A673 (cell line): ENCODE results near the gene TPGS1. TPM values are rescaled to one million over a fixed set of nuclear protein-coding genes. Genes with fewer than 3 reads are reported as not detected.

Experiments
- BruUV-seq: library from RNA; stranded (reverse); fragments of 400-500 nt; replicated peaks from 2 replicates; lab custom pipeline; 2021; lab: Mats Ljungman, UMichigan
- CTCF ChIA-PET: fragments of 300-600 bp; sonication (Branson Sonifier 250); formaldehyde crosslinking; loops from one replicate; lab custom pipeline; 2022; ENCODE audit warnings: antibody characterized with exemption; lab: Charles Lee
- POLR2A ChIA-PET: fragments of 300-600 bp; sonication (Branson Sonifier 250); formaldehyde crosslinking; loops from one replicate; lab custom pipeline; 2022; ENCODE audit warnings: antibody characterized with exemption; ENCODE audit not compliant: low non-redundant PET; lab: Charles Lee
- DNase-seq: peaks from one replicate; pipeline ENCODE4 v3.0.0-alpha.2; 2015; ENCODE audit warnings: low spot score
- H3K27ac ChIP-seq: fragments of 200-600 bp; sonication (generic); 2 replicates; pipeline ENCODE4 v1.5.1; 2016; ENCODE audit warnings: mixed run types, low read depth, mild to moderate bottlenecking, mixed read lengths, antibody characterized with exemption, low read length; ENCODE audit not compliant: poor library complexity, severe bottlenecking
- H3K27me3 ChIP-seq: fragments of 200-600 bp; sonication (generic); replicated peaks from 2 replicates; pipeline ENCODE4 v1.6.1; 2017; ENCODE audit warnings: mixed run types, low read depth, mild to moderate bottlenecking, mixed read lengths, antibody characterized with exemption, low read length; ENCODE audit not compliant: insufficient read depth, poor library complexity
- H3K36me3 ChIP-seq: fragments of 200-600 bp; sonication (generic); 2 replicates; pipeline ENCODE4 v1.6.1; 2016; ENCODE audit warnings: mixed run types, mild to moderate bottlenecking, mixed read lengths, antibody characterized with exemption, low read length; ENCODE audit not compliant: insufficient read depth, poor library complexity, severe bottlenecking
- H3K4me1 ChIP-seq: fragments of 200-600 bp; sonication (generic); 2 replicates; pipeline ENCODE4 v1.6.1; 2017; ENCODE audit warnings: mixed run types, mild to moderate bottlenecking, mixed read lengths, antibody characterized with exemption, low read length; ENCODE audit not compliant: insufficient read depth, poor library complexity, severe bottlenecking
- H3K4me3 ChIP-seq: fragments of 200-600 bp; sonication (generic); 2 replicates; pipeline ENCODE4 v1.5.1; 2016; ENCODE audit warnings: low read depth, mixed run types, mild to moderate bottlenecking, mixed read lengths, low read length; ENCODE audit not compliant: poor library complexity, severe bottlenecking
- H3K9me3 ChIP-seq: fragments of 200-600 bp; sonication (generic); 2 replicates; pipeline ENCODE4 v1.6.1; 2016; ENCODE audit warnings: mixed run types, low read depth, mild to moderate bottlenecking, mixed read lengths, antibody characterized with exemption, low read length; ENCODE audit not compliant: poor library complexity, severe bottlenecking
- EZH2 ChIP-seq: fragments of 200-600 bp; sonication (generic); IDR thresholded peaks from 2 replicates; pipeline ENCODE4 v1.6.1; 2017; ENCODE audit warnings: borderline replicate concordance, low read depth, mild to moderate bottlenecking, mixed read lengths, antibody characterized with exemption, low read length; ENCODE audit not compliant: poor library complexity, severe bottlenecking
- intact Hi-C: fragments of 100-400 bp; cut with micrococcal nuclease; formaldehyde crosslinking; loops from one replicate; pipeline ENCODE4 v1.10.0; 2022; ENCODE audit not compliant: unreplicated experiment
- total RNA-seq: library from RNA; stranded (reverse); gene quantifications from 2 replicates; pipeline ENCODE4 v1.2.3, GENCODE V29; 2021
- TF ChIP-seq, protein P1 (sequence below): fragments of 300-800, 200-600 bp; sonication (generic); conservative IDR thresholded peaks from 2 replicates; pipeline ENCODE4 v1.5.1; 2017; ENCODE audit warnings: low read depth, mild to moderate bottlenecking, antibody characterized with exemption, low read length, moderate library complexity, mixed read lengths

TPGS1 gene
- total RNA-seq, 1 experiment from 2014 or later: 22.2 TPM

DNA sequence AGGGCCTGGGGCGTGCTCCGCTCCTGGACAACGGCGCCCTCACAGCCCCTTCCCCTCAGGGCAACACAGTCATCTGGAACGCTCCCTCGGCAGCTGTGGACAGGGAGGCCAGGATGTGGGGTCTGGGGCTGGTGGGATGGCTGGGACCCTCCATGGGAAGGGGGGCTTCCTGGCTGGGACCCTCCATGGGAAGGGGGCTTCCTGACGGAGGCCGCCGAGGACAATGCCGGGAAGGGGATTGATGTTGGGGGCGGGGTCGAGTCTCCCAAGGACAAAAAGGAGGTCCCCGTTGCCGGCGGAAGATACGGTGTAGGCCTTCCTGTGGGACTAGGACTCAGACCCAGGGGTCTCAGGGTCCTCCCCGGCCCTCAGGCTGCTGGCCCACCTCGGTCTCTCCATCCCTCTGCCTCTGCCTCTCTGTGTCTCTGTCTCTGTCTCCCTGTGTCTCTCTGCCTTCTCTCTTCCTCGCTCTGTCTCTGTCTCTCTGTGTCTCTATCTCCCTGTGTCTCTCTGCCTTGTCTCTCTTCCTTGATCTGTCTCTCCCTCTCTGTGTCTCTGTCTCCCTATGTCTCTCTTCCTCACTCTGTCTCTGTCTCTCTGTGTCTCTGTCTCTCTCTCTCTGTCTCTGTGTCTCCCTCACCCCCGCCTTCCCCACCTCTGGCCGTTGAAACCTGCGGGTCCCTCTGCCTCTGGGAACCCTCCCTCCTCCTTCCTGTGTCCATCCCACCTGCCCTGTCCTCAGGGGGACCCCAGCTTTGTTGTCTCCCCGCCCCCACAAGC lies 13.7 kb upstream of the TPGS1 start:
- Histone ChIP-seq H3K27ac (no peak overlapping the region), H3K4me1 (no peaks in the 10 kb centered on the region), H3K9me3 (no peaks in the 10 kb centered on the region), H3K27me3 (peaks cover 15% of the 10 kb centered on the region), H3K4me3 (no peak overlapping the region), H3K36me3 (no peaks in the 10 kb centered on the region)
- intact Hi-C loops: no loop called here
- CTCF ChIA-PET: no interaction called here
- POLR2A ChIA-PET: no interaction called here
- no peak for DNase-seq
- no TSS peak for BruUV-seq
- TF ChIP-seq EZH2: no peak
- TF ChIP-seq, protein P1, sequence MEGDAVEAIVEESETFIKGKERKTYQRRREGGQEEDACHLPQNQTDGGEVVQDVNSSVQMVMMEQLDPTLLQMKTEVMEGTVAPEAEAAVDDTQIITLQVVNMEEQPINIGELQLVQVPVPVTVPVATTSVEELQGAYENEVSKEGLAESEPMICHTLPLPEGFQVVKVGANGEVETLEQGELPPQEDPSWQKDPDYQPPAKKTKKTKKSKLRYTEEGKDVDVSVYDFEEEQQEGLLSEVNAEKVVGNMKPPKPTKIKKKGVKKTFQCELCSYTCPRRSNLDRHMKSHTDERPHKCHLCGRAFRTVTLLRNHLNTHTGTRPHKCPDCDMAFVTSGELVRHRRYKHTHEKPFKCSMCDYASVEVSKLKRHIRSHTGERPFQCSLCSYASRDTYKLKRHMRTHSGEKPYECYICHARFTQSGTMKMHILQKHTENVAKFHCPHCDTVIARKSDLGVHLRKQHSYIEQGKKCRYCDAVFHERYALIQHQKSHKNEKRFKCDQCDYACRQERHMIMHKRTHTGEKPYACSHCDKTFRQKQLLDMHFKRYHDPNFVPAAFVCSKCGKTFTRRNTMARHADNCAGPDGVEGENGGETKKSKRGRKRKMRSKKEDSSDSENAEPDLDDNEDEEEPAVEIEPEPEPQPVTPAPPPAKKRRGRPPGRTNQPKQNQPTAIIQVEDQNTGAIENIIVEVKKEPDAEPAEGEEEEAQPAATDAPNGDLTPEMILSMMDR: no peak

DNA sequence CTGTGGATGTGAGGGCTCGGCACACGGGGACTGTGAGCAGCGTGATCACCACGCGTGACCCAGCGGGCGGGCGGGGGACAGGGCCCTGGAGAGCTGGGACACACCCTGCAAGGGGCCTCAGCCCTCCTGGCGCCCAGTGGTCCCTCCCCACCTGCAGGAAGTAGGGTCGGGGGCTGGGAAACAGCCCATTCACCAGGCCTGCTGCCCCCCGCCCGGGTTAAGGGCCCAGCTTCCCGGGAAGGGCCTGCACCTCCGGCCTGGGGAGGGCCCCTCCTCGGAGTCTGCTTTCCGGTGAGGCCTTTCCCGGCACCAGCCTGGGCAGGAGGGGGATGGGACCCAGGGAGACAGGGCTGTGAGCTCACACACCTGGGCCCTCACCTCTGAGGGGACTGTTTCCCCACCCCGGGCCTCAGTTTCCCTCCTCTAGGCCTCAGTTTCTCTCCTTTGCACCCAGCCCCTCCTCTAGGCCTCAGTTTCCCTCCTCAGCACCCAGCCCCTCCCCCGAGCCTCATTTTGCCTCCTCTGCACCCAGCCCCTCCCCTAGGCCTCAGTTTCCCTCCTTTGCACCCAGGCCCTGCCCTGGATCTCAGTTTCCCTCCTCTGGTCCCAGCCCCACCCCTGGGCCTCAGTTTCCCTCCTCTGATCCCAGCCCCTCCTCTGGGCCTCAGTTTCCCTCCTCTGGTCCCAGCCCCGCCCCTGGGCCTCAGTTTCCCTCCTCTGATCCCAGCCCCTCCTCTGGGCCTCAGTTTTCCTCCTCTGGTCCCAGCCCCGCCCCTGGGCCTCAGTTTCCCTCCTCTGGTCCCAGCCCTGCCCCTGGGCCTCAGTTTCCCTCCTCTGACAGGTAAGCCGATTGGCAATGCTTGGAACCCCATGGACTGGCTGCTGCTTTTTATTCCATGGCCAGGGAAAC lies 12.9 kb upstream of the TPGS1 start:
- DNase-seq: no peak
- CTCF ChIA-PET: interaction anchor here (0.6 to 1.9 kb wide), 2 partner anchors 12 to 305 kb away, joined by 4 to 8 read pairs; no protein-coding TSS in a partner anchor
- H3K4me3 ChIP-seq: no peak overlapping the region
- no peaks in the 10 kb centered on the region for H3K36me3 ChIP-seq
- no peak overlapping the region for H3K27ac ChIP-seq
- TF ChIP-seq, protein P1: no peak
- TF ChIP-seq EZH2: no peak
- H3K4me1 ChIP-seq: no peaks in the 10 kb centered on the region
- no peaks in the 10 kb centered on the region for H3K9me3 ChIP-seq
- BruUV-seq: no TSS peak
- peaks cover 15% of the 10 kb centered on the region for H3K27me3 ChIP-seq
- POLR2A ChIA-PET: no interaction called here
- intact Hi-C loops: no loop called here

DNA sequence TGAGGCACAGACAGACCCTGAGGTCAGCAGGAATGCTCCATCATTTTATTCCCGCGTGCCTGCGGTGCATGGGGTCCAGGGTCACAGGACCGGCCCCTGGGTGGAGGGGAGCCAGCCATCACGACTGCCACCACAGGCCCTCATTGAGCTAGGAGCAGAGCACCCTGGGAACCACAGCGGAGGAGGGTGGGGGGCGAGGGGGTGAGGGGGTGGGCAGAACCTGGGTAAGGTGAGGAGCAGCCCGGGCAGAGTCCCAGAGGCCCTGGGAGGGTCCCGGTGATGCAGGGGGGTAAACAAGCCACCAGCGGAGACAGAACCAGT lies 12.3 kb upstream of the TPGS1 start:
- BruUV-seq: no TSS peak
- ChIA-PET POLR2A (no interaction called here), CTCF (interaction anchor here (0.6 to 1.9 kb wide), 4 partner anchors 12 to 305 kb away, joined by 4 to 8 read pairs (median 4); no protein-coding TSS in a partner anchor)

More for the DNA sequence above, 12.3 kb upstream of the TPGS1 start:
- no peaks in the 10 kb centered on the region for H3K4me1 ChIP-seq
- intact Hi-C loops: no loop called here
- no peaks in the 10 kb centered on the region for H3K9me3 ChIP-seq
- no peak overlapping the region for H3K4me3 ChIP-seq
- no peak for DNase-seq
- no peaks in the 10 kb centered on the region for H3K36me3 ChIP-seq
- no peak for TF ChIP-seq EZH2
- TF ChIP-seq, protein P1: no peak
- peaks cover 15% of the 10 kb centered on the region for H3K27me3 ChIP-seq
- H3K27ac ChIP-seq: no peak overlapping the region
